Fibroblast of lung (primary cell): ENCODE results near the gene OLFML3. TPM values are rescaled to one million over a fixed set of nuclear protein-coding genes. Genes with fewer than 3 reads are reported as not detected.

Source experiments
- DNase-seq, 2 donors: peaks; one replicate each; pipeline versions ENCODE4 v3.0.0 to v3.0.0-alpha.2; 2010; ENCODE audit warnings: low read depth in 2 of 2
- H2AFZ ChIP-seq: 2 replicates; pipeline ENCODE4 v1.5.1; 2012; ENCODE audit warnings: low read length, control low read depth, inconsistent platforms
- H3K27ac ChIP-seq: 2 replicates; pipeline ENCODE4 v1.5.1; 2011; ENCODE audit warnings: low read length, control low read depth; ENCODE audit not compliant: insufficient read depth
- H3K27me3 ChIP-seq: 2 replicates; pipeline ENCODE4 v1.5.1; 2011; ENCODE audit warnings: mild to moderate bottlenecking, low read length; ENCODE audit not compliant: control insufficient read depth, insufficient read depth
- H3K36me3 ChIP-seq: 2 replicates; pipeline ENCODE4 v1.5.1; 2011; ENCODE audit warnings: low read length; ENCODE audit not compliant: control insufficient read depth, insufficient read depth
- H3K4me1 ChIP-seq: 2 replicates; pipeline ENCODE4 v1.5.1; 2011; ENCODE audit warnings: low read length; ENCODE audit not compliant: control insufficient read depth, insufficient read depth; ENCODE audit errors: extremely low read depth
- H3K4me2 ChIP-seq: 2 replicates; pipeline ENCODE4 v1.5.1; 2011; ENCODE audit warnings: low read length, control low read depth; ENCODE audit not compliant: insufficient read depth; ENCODE audit errors: extremely low read depth
- H3K4me3 ChIP-seq, 4 experiments: fragments of 200-600 bp in 1 of 4; sonication (generic) in 1 of 4; replicated peaks in 1 of 4; 2 replicates each; pipeline ENCODE4 v1.5.1; 2011 to 2016; ENCODE audit warnings: low read length in 4 of 4, low read depth in 3 of 4, mild to moderate bottlenecking in 3 of 4, control low read depth in 2 of 4, inconsistent platforms in 1 of 4, mixed read lengths in 1 of 4; ENCODE audit not compliant: insufficient read depth in 1 of 4; ENCODE audit errors: control extremely low read depth in 1 of 4
- H3K79me2 ChIP-seq: 2 replicates; pipeline ENCODE4 v1.5.1; 2012; ENCODE audit warnings: mild to moderate bottlenecking, low read length, inconsistent platforms; ENCODE audit not compliant: control insufficient read depth, insufficient read depth
- H3K9ac ChIP-seq: 2 replicates; pipeline ENCODE4 v1.5.1; 2011; ENCODE audit warnings: mild to moderate bottlenecking, low read length, control low read depth; ENCODE audit not compliant: insufficient read depth
- H3K9me3 ChIP-seq: 2 replicates; pipeline ENCODE4 v1.5.1; 2012; ENCODE audit warnings: low read depth, low read length; ENCODE audit not compliant: control insufficient read depth, insufficient read depth
- H4K20me1 ChIP-seq: 2 replicates; pipeline ENCODE4 v1.5.1; 2011; ENCODE audit warnings: low read length; ENCODE audit not compliant: control insufficient read depth, insufficient read depth; ENCODE audit errors: extremely low read depth
- EZH2 ChIP-seq: IDR thresholded peaks from 2 replicates; pipeline ENCODE4 v1.5.1; 2012; ENCODE audit warnings: low read length, control low read depth, mild to moderate bottlenecking; ENCODE audit errors: missing control alignments
- polyA plus RNA-seq, 2 donors: library from polyadenylated mRNA; depleted of rRNA in 1 of 2; stranded (reverse) in 1 of 2; unstranded in 1 of 2; fragments of >200 nt; gene quantifications; 2 replicates each; pipeline ENCODE4 v1.2.1, GENCODE V29; 2011 to 2012; ENCODE audit warnings: missing spikeins in 1 of 2
- total RNA-seq: library from RNA; depleted of rRNA; stranded (reverse); fragments of >200 nt; gene quantifications from 2 replicates; pipeline ENCODE4 v1.2.1, GENCODE V29; 2014
- TF ChIP-seq, protein P1 (sequence below), 2 donors: IDR thresholded peaks in 1 of 2; conservative IDR thresholded peaks in 1 of 2; 1 replicate in 1 of 2; 2 replicates in 1 of 2; pipeline ENCODE4 v1.5.1; 2011 to 2012; ENCODE audit warnings: low read length in 2 of 2, control low read depth in 1 of 2, inconsistent platforms in 1 of 2, low read depth in 1 of 2, mild to moderate bottlenecking in 1 of 2

Gene OLFML3
- total and polyA plus RNA-seq, 2 donors (not counting 1 experiment from before 2014, with no cell fraction given): 68.0 to 133 TPM

DNA sequence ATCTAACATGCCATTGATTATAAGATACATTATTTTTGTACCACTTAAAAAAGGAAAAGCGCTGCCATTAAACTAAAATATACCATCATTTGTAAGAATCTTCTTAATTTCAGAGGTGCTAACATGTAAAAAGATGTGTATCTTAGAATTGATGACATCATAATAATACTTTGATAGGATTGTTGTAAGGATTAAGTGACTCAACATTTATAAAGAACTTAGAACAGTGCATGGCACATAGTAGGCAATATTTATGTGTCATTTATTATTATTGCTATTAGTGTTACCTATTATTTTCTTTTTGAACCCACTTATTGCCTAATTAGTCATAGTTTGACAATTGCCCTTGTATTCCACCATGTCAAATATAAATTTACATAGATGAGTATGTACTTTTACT is 28.4 kb upstream of the OLFML3 start:
- no peaks in the 10 kb centered on the region for H3K27me3 ChIP-seq
- H3K9ac ChIP-seq: no peak overlapping the region
- no peak for DNase-seq
- H3K4me1 ChIP-seq: no peaks in the 10 kb centered on the region
- H3K4me2 ChIP-seq: no peak overlapping the region
- H2AFZ ChIP-seq: no peak overlapping the region
- no peaks in the 10 kb centered on the region for H4K20me1 ChIP-seq
- no peak overlapping the region for H3K27ac ChIP-seq
- no peaks in the 10 kb centered on the region for H3K36me3 ChIP-seq
- no peak overlapping the region for H3K4me3 ChIP-seq
- H3K79me2 ChIP-seq: peaks cover 11% of the 10 kb centered on the region
- TF ChIP-seq, protein P1, sequence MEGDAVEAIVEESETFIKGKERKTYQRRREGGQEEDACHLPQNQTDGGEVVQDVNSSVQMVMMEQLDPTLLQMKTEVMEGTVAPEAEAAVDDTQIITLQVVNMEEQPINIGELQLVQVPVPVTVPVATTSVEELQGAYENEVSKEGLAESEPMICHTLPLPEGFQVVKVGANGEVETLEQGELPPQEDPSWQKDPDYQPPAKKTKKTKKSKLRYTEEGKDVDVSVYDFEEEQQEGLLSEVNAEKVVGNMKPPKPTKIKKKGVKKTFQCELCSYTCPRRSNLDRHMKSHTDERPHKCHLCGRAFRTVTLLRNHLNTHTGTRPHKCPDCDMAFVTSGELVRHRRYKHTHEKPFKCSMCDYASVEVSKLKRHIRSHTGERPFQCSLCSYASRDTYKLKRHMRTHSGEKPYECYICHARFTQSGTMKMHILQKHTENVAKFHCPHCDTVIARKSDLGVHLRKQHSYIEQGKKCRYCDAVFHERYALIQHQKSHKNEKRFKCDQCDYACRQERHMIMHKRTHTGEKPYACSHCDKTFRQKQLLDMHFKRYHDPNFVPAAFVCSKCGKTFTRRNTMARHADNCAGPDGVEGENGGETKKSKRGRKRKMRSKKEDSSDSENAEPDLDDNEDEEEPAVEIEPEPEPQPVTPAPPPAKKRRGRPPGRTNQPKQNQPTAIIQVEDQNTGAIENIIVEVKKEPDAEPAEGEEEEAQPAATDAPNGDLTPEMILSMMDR (conservative IDR thresholded peaks at IDR 0.05 in 1 of 2, IDR thresholded peaks at IDR 0.05 in 1 of 2; ENCODE audit: low read depth in 1 of 2, low read length in 2 of 2): no peak
- TF ChIP-seq EZH2: no peak
- no peaks in the 10 kb centered on the region for H3K9me3 ChIP-seq

DNA sequence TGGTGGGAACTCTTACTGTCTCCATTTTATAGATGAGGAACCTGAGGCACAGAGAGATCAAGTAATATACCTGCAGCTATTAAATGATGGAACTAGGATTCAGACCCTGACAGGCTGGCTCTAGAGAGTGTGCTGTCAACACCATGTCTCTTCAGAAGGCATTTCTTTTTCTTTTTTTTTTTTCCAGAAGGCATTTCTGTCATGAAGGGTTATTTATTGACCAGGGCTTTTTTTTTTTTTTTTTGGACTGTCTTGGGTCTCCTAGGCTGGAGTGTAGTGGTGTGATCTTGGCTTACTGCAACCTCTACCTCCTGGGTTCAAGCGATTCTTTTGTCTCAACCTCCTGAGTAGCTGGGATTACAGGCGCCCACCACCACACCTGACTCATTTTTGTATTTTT is 27.6 kb upstream of the OLFML3 start:
- no peak overlapping the region for H3K9ac ChIP-seq
- no peak for DNase-seq
- H4K20me1 ChIP-seq: no peaks in the 10 kb centered on the region
- H3K79me2 ChIP-seq: peaks cover 8% of the 10 kb centered on the region
- no peaks in the 10 kb centered on the region for H3K4me1 ChIP-seq
- no peak overlapping the region for H3K27ac ChIP-seq
- TF ChIP-seq EZH2: no peak
- TF ChIP-seq, protein P1 (conservative IDR thresholded peaks at IDR 0.05 in 1 of 2, IDR thresholded peaks at IDR 0.05 in 1 of 2; ENCODE audit: low read depth in 1 of 2, low read length in 2 of 2): no peak
- H3K4me2 ChIP-seq: no peak overlapping the region
- no peaks in the 10 kb centered on the region for H3K9me3 ChIP-seq
- no peak overlapping the region for H2AFZ ChIP-seq
- H3K36me3 ChIP-seq: no peaks in the 10 kb centered on the region
- H3K4me3 ChIP-seq: no peak overlapping the region
- H3K27me3 ChIP-seq: no peaks in the 10 kb centered on the region

DNA sequence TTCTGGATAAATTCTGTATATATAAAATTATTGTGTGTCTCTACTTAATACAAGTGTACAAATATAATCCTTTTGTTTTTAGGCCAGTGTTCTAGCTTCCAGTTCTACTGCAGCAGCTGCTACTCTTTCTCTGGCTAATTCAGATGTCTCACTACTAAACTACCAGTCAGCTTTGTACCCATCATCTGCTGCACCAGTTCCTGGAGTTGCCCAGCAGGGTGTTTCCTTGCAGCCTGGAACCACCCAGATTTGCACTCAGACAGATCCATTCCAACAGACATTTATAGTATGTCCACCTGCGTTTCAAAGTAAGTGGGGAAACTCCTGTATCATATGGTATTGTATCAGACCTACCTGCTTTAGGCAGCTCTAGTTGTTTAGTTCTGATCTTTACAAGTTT is 21.3 kb upstream of the OLFML3 start:
- Histone ChIP-seq H3K9me3 (no peaks in the 10 kb centered on the region), H3K9ac (no peak overlapping the region), H3K4me1 (no peaks in the 10 kb centered on the region), H3K36me3 (peaks cover 7% of the 10 kb centered on the region), H4K20me1 (no peaks in the 10 kb centered on the region), H2AFZ (no peak overlapping the region), H3K27ac (no peak overlapping the region), H3K4me2 (no peak overlapping the region), H3K27me3 (no peaks in the 10 kb centered on the region), H3K79me2 (no peaks in the 10 kb centered on the region), H3K4me3 (no peak overlapping the region)
- TF ChIP-seq EZH2: no peak
- TF ChIP-seq, protein P1 (conservative IDR thresholded peaks at IDR 0.05 in 1 of 2, IDR thresholded peaks at IDR 0.05 in 1 of 2; ENCODE audit: low read depth in 1 of 2, low read length in 2 of 2): no peak
- no peak for DNase-seq
